Stimulated activated CD4-positive, alpha-beta T cell treated with anti-CD3 and anti-CD28 coated beads, TNF-alpha, amount 100 ng/mL, for 1 hour (primary cell): ENCODE results near the gene DEDD2.

Source experiments
- DNase-seq, 3 donors: peaks; one replicate each; pipeline ENCODE4 v3.0.0-alpha.2; 2020; ENCODE audit warnings: low read depth in 3 of 3, low spot score in 1 of 3

The DEDD2 gene

GRCh38 chr19:42199440-42200115 lies 17.9 kb downstream of the DEDD2 start:
- no peak for DNase-seq

GRCh38 chr19:42198676-42199439 lies 18.6 kb downstream of the DEDD2 start:
- peak in 1 of 3 donors; percentile 44 for DNase-seq

DNA sequence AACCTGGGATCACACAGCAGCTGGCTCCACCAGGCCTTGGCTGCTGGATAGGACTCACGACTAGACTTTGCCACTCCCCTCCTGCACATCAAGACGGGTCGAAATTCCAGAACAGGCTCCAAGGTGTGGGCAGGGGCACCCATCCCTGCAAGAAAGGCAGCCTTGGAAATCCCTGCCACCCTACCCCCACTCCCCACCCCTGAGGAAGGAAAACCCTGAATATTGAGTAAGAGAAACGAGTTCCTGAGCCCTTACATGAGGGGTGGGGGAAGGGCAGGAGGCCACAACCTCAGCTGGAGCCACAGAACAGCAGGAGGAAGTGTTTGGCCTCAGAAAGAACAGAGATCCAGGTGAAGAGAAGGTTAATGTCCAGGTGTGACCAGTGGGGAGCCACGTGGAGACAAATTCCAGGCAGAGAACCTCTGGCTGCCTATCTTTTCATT lies 20.1 kb downstream of the DEDD2 start:
- no peak for DNase-seq

DNA sequence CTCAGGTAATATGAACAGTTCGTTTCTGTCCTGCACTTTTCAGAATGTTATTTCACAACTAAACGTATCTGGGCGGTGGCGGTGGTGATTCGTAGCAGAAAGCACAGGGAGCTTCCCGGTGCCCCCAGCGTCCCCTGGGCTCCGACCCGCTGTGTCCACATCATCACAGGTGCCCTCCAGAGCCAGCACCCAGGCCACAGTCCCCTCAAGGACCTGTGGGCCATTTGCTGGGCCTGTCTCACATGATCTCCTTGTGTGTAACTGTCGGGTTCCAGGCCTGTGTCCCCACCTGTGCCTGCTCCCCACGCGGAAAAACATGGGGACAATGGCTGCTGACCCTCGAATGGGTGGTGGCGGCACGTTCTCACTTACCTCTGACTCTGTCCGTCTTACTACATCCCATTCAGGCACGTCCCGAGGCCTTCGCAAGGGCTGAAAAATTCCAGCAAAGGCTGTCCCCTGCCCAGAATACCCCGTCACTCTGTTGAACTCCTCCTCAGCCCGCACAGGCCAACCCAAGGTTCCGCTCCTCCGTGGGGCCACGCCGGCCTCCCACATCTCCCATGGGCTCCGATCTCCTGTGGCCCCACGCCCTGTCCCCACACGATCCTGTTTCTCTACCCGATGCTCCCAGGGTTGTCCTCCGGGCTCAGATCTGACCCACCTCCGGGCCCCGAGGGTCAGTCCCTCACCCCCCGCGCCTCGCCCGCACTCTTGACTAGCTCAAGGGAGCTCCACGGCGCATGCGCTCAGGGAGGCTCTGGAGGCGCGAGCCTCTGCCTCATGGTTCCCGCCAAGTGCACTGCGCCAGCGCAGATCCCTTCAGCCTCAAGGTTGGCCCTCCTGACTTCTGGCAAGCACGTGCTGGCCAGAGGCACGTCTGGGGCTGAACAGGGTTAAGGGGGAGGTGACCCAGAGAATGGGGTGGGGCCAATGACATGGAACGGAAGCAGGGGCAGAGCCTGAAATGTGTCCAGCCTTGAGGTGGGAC lies 21.2 kb downstream of the DEDD2 start:
- no peak for DNase-seq

- DNase-seq = no peak
Measured at GRCh38 chr19:42193706-42194105, 23.8 kb downstream of the DEDD2 start.

DNA sequence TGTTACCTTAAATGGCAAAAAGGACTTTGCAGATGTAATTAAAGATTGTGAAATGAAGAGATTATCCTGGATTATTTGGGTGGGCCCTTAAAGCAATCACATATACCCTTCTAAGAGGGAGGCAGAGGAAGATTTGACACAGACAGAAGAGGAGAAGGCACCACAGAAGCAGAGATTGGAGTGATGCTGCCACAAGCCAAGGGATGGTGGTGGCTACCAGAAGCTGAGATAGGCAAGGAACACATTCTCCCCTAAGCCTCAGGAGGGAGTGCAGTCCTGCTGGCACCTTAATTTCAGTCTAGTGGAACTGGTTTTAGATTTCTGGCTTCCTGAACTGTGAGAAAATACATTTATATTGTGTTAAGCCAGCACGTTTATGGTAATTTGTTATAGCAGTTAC lies 24.2 kb downstream of the DEDD2 start:
- no peak for DNase-seq

DNA sequence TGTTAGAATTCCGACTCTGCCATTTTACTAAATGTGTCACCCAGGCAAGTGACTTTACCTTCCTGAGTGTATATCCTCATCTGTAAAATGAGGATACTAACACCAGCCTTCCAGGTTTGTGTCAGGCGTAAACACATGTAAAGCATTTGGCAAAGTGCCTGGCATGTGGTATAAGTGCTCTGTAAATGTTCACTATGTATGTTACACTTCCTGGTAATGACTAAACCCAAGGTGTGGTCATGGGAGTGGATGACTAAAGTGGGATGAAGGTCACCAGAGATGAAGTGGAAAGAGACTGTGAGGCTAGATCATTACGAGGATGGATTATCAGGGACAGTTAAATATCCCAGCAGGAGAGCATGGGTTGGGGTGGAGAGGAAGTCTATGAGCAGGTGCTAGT lies 25.6 kb downstream of the DEDD2 start:
- DNase-seq = no peak

- no peak for DNase-seq
Measured at GRCh38 chr19:42191330-42191729, 26.1 kb downstream of the DEDD2 start.

DNA sequence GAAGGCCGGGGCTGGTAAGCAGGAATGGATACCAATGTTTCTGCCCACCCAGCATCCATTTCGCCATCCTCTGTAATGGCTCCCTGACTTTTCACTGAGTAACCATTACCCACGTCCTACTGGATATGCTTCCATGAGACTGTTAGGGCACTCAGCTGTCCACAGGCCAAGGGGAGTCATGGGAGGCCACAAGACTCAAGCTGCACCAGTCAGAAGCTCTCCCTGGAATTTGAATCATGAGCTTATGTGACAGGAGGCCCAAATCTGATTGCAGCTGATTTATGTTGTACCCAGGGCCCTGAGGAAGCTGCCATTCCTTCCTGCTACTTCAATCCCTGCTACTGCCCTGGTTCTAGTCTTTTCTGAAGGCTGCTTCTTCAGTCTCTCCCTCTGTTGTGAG lies 28.3 kb downstream of the DEDD2 start:
- DNase-seq = no peak

GRCh38 chr19:42188665-42189064 lies 28.8 kb downstream of the DEDD2 start:
- DNase-seq = no peak

- DNase-seq = no peak
Measured at GRCh38 chr19:42185277-42185676, 32.2 kb downstream of the DEDD2 start.

DNA sequence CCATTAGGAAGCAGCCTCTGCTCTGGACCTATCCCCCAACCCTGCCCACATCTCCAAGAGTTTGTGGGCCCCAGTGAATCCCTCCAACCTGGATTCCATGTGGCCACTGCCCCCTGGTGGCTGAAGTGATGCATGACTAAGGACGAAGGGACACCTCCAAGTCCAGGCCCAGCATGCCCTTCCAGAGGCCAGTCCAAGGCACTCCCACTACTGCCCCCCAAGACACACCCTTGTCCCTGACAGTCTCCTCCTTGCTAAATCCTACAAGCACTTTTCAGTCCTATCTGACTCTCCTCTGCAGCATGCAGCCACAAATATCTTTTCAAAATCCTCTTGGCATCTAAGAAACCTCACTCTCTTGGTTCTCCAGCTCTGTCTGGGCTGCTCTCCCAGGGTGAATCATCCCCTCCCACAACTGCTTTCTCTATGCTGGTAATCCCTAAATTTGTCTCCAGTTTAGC lies 33.0 kb downstream of the DEDD2 start:
- peak; percentile 39 to 63 (median 47) for DNase-seq

- DNase-seq = no peak
Measured at GRCh38 chr19:42178791-42179674, 38.4 kb downstream of the DEDD2 start.

GRCh38 chr19:42177686-42178019 lies 39.8 kb downstream of the DEDD2 start:
- no peak for DNase-seq

- peak; percentile 40 to 60 (median 52) for DNase-seq
Measured at GRCh38 chr19:42176990-42177685, 40.3 kb downstream of the DEDD2 start.

DNA sequence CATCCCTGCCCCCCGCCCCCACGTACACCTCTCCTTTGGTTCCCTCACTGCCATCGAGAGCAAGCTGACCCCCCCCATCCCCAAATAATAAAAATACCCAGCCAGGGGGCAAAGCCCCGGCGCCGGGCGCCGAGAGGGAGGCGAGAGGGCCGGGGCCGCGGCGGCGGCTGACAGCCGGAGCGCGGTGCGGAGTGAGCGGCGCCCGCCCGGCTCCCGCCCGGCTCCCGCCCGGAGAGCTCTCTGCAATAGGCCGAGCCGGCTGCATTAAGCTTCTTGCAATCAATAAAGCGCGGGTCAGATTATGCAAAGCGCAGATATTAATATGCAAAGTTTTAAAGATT lies 40.9 kb downstream of the DEDD2 start:
- DNase-seq = no peak

GRCh38 chr19:42175952-42176648 lies 41.4 kb downstream of the DEDD2 start:
- DNase-seq = no peak

GRCh38 chr19:42174958-42175734 lies 42.3 kb downstream of the DEDD2 start:
- no peak for DNase-seq

- no peak for DNase-seq
Measured at GRCh38 chr19:42174188-42174587, 43.3 kb downstream of the DEDD2 start.
